Tibial nerve (tissue), 4 donors: ENCODE data around the gene MPST. TPM values are rescaled to one million over a fixed set of nuclear protein-coding genes. Genes with fewer than 3 reads are reported as not detected.

Source experiments
- DNase-seq, 2 donors: peaks; one replicate each; pipeline ENCODE4 v3.0.0-alpha.2; 2019; ENCODE audit warnings: low spot score in 2 of 2
- H3K27ac ChIP-seq, 4 donors: fragments of 200-600 bp; sonication (generic) in 3 of 4; one replicate each; pipeline ENCODE4 v1.5.1; 2017 to 2019; ENCODE audit warnings: mild to moderate bottlenecking in 1 of 4
- H3K27me3 ChIP-seq, 2 donors: fragments of 200-600 bp; sonication (generic) in 1 of 2; one replicate each; pipeline versions ENCODE4 v1.5.1 to v1.6.0; 2017 to 2019
- H3K36me3 ChIP-seq, 3 donors: fragments of 200-600 bp; sonication (generic); one replicate each; pipeline ENCODE4 v1.5.1; 2018 to 2019
- H3K4me1 ChIP-seq, 4 donors: fragments of 200-600 bp; sonication (generic) in 3 of 4; one replicate each; pipeline ENCODE4 v1.5.1; 2017 to 2019
- H3K4me3 ChIP-seq, 4 donors: fragments of 200-600 bp; sonication (generic) in 3 of 4; one replicate each; pipeline ENCODE4 v1.5.1; 2017 to 2019; ENCODE audit warnings: mild to moderate bottlenecking in 1 of 4, moderate library complexity in 1 of 4
- H3K9me3 ChIP-seq, 4 donors: fragments of 200-600 bp; sonication (generic) in 3 of 4; one replicate each; pipeline ENCODE4 v1.5.1; 2017 to 2019
- EP300 ChIP-seq, 2 donors: sonication (generic); formaldehyde crosslinking; IDR thresholded peaks; one replicate each; pipeline ENCODE4 v1.6.1; 2017; ENCODE audit warnings: antibody characterized with exemption in 2 of 2, mild to moderate bottlenecking in 1 of 2
- POLR2A ChIP-seq, 2 donors: fragments of 450-650 bp; IDR thresholded peaks; one replicate each; pipeline ENCODE4 v1.6.1; 2017; ENCODE audit warnings: antibody characterized with exemption in 2 of 2, mild to moderate bottlenecking in 2 of 2, moderate library complexity in 2 of 2
- WGBS, 2 donors: methylation state at CpG; one replicate each; pipeline ENCODE4 v1.1.5; 2018; 5-methylcytosine and 5-hydroxymethylcytosine counted together
- total RNA-seq, 4 donors: library from RNA; depleted of rRNA; stranded (reverse); fragments of >200 nt; gene quantifications; one replicate each; pipeline ENCODE4 v1.1.0, GENCODE V29; 2016
- TF ChIP-seq, protein P1 (sequence below), 5 experiments: fragments of 200-600 bp in 3 of 5; fragments of 450-650 bp in 2 of 5; sonication (generic) in 3 of 5; IDR thresholded peaks; one replicate each; pipeline ENCODE4 v1.5.1; 2016 to 2019; ENCODE audit warnings: antibody characterized with exemption in 5 of 5, mild to moderate bottlenecking in 3 of 5, moderate library complexity in 2 of 5

MPST gene
- total RNA-seq, 4 donors from 2014 or later: 193 to 258 (median 199) TPM

DNA sequence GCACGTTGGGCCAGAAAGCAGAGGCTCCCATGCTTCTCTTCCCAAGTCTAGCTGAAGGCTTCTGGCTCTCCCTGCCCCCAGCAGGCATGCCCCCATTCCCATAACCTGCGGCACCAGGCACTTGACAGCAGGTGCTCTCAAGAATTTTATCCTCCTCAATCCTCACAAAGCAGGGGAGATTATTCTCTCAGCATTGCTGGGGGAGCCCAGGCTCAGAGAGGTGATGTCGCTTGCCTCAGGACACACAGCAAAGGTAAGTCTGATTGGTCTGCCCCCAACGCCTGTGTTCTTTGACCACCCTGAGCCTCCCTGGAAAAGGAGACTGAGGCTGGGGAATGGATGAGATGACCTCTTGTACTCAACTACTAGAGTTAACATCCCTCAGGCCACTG, 5.1 kb upstream of the MPST start:
- peaks cover 0 to 61% (median 36%) of the 10 kb centered on the region in 4 donors for H3K4me1 ChIP-seq
- DNase-seq: no peak

DNA sequence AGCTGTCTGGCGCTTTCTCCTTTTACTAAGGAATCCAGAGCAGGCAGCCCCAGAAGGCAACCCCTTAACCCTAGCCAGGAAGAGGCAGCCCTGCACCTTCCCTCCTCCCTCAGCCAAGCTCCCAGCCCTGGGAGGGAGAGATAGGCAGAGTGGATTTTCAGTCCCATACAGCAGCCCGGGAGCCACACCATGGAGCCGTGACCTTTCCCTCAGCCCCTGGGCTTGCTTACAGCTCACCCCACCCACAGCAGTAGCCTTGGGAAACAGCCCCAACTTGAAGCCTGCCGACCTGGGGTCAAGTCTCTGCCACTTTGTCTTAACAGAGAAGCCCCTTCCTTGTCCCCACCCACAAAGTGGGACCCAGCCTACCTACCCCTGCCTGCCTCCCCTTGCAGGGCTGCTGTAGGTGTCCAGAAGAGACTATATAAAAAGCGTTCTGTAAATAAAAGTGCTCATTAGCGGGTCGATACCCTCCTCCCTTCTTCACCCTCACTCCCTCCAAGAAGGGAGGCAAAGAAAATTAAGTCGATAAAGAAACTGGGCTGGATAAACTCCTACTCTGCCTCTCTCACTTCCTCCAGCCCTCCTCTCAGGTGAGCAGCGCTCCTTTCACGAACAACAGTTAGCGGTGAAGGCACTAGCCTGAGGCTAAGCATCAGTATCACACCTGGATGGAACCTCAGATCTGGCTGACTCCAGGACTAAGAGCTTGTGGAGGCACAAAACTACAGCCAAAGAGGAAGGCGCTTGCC, 4.5 kb upstream of the MPST start:
- no peak overlapping the region for H3K4me3 ChIP-seq
- TF ChIP-seq EP300 (IDR thresholded peaks at IDR 0.05) (no peak), POLR2A (IDR thresholded peaks at IDR 0.05) (no peak)
- TF ChIP-seq, protein P1, sequence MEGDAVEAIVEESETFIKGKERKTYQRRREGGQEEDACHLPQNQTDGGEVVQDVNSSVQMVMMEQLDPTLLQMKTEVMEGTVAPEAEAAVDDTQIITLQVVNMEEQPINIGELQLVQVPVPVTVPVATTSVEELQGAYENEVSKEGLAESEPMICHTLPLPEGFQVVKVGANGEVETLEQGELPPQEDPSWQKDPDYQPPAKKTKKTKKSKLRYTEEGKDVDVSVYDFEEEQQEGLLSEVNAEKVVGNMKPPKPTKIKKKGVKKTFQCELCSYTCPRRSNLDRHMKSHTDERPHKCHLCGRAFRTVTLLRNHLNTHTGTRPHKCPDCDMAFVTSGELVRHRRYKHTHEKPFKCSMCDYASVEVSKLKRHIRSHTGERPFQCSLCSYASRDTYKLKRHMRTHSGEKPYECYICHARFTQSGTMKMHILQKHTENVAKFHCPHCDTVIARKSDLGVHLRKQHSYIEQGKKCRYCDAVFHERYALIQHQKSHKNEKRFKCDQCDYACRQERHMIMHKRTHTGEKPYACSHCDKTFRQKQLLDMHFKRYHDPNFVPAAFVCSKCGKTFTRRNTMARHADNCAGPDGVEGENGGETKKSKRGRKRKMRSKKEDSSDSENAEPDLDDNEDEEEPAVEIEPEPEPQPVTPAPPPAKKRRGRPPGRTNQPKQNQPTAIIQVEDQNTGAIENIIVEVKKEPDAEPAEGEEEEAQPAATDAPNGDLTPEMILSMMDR (IDR thresholded peaks at IDR 0.05): no peak
- peaks cover 0 to 61% (median 37%) of the 10 kb centered on the region in 4 donors for H3K4me1 ChIP-seq
- H3K36me3 ChIP-seq: peaks cover 0 to 30% (median 2%) of the 10 kb centered on the region in 3 donors
- H3K9me3 ChIP-seq: no peaks in the 10 kb centered on the region
- no peak for DNase-seq
- H3K27ac ChIP-seq: peak overlapping the region in 3 of 4 donors; percentile 23 to 65 (median 36)
- WGBS, 2 donors: 64 to 65% methylated on average over 12 of the region's 12 CpGs
- no peaks in the 10 kb centered on the region for H3K27me3 ChIP-seq

More for the DNA sequence above, 5.1 kb upstream of the MPST start:
- no peaks in the 10 kb centered on the region for H3K27me3 ChIP-seq
- H3K9me3 ChIP-seq: no peaks in the 10 kb centered on the region
- WGBS, 2 donors: 74 to 90% methylated on average over 4 of the region's 4 CpGs
- H3K27ac ChIP-seq: peak overlapping the region in 2 of 4 donors; percentile 58 to 65
- peaks cover 0 to 30% (median 2%) of the 10 kb centered on the region in 3 donors for H3K36me3 ChIP-seq
- no peak overlapping the region for H3K4me3 ChIP-seq
- TF ChIP-seq, protein P1 (IDR thresholded peaks at IDR 0.05): no peak
- TF ChIP-seq POLR2A (IDR thresholded peaks at IDR 0.05): no peak
- no peak for TF ChIP-seq EP300 (IDR thresholded peaks at IDR 0.05)

DNA sequence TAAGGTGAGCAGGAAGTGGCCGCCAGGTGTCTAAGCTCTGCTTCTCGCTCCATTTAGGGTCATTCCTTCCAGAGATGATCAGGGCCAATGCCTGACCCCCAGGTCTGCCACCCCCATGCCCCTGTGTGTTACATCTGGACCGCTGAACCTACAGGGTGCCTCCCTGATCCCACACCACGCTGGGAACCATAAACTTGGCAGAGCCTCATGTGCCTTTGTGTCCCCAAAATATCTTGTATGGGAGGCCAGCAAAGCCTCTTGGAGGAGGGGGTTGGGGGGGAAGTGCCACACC, 4.0 kb upstream of the MPST start:
- TF ChIP-seq POLR2A (IDR thresholded peaks at IDR 0.05) (no peak), EP300 (IDR thresholded peaks at IDR 0.05) (no peak)
- TF ChIP-seq, protein P1 (IDR thresholded peaks at IDR 0.05): no peak
- Histone ChIP-seq H3K27ac (peak overlapping the region in 1 of 4 donors; percentile 36), H3K4me1 (peaks cover 0 to 65% (median 41%) of the 10 kb centered on the region in 4 donors)

DNA sequence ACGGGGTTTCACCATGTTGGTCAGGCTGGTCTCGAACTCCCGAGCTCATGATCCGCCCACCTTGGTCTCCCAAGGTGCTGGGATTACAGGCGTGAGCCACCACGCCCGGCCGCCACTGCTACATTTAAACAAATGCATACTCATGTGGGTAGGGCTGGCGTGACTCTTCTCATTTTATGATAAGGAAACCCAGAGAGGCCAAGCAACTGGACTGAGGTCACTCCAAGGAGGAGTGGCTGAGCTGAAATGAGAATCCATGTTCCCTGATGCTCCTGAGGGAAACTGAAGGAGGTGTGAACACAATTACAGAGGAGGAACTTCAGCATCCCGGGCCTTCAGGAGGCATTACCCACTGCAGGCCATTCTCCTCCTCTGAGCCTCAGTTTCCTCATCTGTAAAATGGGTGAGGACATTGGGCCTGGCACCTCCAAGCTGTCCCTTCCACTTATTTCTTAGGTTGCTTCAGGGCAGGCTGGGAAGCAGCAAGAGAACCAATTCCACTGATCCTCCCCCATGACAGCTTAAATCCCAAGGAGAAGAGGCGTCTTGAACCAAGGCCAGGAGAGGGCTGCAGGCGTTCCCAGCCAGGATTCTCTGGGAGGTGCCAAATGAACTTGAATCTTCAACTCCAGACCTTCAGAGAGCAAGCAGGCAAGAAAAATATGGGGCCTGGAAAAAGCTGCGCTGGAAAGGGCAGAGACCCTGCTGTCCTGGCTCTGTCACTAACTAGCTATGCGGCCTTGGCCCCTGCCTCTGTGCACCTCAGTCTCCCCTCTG, 3.2 kb upstream of the MPST start:
- TF ChIP-seq EP300 (IDR thresholded peaks at IDR 0.05): no peak
- TF ChIP-seq, protein P1 (IDR thresholded peaks at IDR 0.05): no peak
- Histone ChIP-seq H3K9me3 (no peaks in the 10 kb centered on the region), H3K27ac (peak overlapping the region in 1 of 4 donors; percentile 55), H3K27me3 (no peaks in the 10 kb centered on the region), H3K36me3 (peaks cover 0 to 21% (median 2%) of the 10 kb centered on the region in 3 donors), H3K4me3 (no peak overlapping the region), H3K4me1 (peaks cover 0 to 73% (median 49%) of the 10 kb centered on the region in 4 donors)
- no peak for DNase-seq
- WGBS, 2 donors: 86% methylated on average over 14 of the region's 14 CpGs

More for the DNA sequence above, 4.0 kb upstream of the MPST start:
- no peak for DNase-seq
- Histone ChIP-seq H3K9me3 (no peaks in the 10 kb centered on the region), H3K27me3 (no peaks in the 10 kb centered on the region), H3K36me3 (peaks cover 0 to 28% (median 2%) of the 10 kb centered on the region in 3 donors), H3K4me3 (no peak overlapping the region)
- 78 to 89% methylated on average over 4 of the region's 4 CpGs for WGBS, 2 donors

DNA sequence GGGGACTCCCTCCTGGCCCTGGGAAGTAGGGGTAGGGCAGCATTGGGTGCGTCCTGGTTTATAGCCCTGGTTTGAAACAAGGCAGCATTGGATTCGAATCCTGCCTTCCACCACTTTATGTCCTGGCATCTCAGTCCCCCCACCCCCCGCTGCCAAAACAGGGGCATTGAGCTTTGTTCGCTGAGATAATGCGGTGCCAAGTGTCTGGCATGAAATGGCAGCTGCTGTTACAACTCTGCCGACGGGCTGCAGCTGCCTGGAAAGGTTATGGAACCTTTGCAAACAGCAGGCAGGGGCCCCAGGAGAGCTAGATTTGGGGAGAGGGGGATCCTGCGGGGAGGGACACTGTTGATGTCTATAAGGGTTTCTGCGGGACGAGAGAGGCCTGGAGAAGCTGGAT, 2.2 kb upstream of the MPST start:
- Histone ChIP-seq H3K4me1 (peaks cover 0 to 74% (median 55%) of the 10 kb centered on the region in 4 donors), H3K4me3 (no peak overlapping the region), H3K9me3 (no peaks in the 10 kb centered on the region), H3K27me3 (no peaks in the 10 kb centered on the region), H3K36me3 (peaks cover 0 to 21% (median 2%) of the 10 kb centered on the region in 3 donors), H3K27ac (peak overlapping the region in 3 of 4 donors; percentile 55 to 95 (median 55))
- WGBS, 2 donors: 75 to 82% methylated on average over 9 to 10 of the region's 10 CpGs
- DNase-seq: no peak
- TF ChIP-seq POLR2A (IDR thresholded peaks at IDR 0.05): no peak
- TF ChIP-seq EP300 (IDR thresholded peaks at IDR 0.05): no peak
- TF ChIP-seq, protein P1 (IDR thresholded peaks at IDR 0.05): no peak
